SU-DHL-6 (cell line): Measurements from ENCODE around the gene IFNA13.

ENCODE experiments used
- H2AFZ ChIP-seq: fragments of 200-600 bp; sonication (generic); 2 replicates; pipeline ENCODE4 v1.6.1; 2014; ENCODE audit warnings: low read depth, mild to moderate bottlenecking, moderate library complexity, mixed read lengths, antibody characterized with exemption, low read length; ENCODE audit not compliant: severe bottlenecking
- H3F3A ChIP-seq: fragments of 200-600 bp; shearing (Covaris generic); 2 replicates; pipeline ENCODE4 v1.6.0; 2016; ENCODE audit warnings: antibody characterized with exemption, mild to moderate bottlenecking; ENCODE audit not compliant: insufficient read depth
- H3K27ac ChIP-seq: fragments of 200-600 bp; sonication (generic); 2 replicates; pipeline ENCODE4 v1.5.1; 2016; ENCODE audit warnings: low read depth, mild to moderate bottlenecking, low read length, moderate library complexity, mixed read lengths
- H3K27me3 ChIP-seq: fragments of 200-600 bp; sonication (generic), shearing (Covaris generic); 2 replicates; pipeline ENCODE4 v1.6.0; 2014; ENCODE audit warnings: mild to moderate bottlenecking, low read length
- H3K36me3 ChIP-seq: fragments of 200-600 bp; sonication (generic); 2 replicates; pipeline ENCODE4 v1.6.1; 2014; ENCODE audit warnings: mild to moderate bottlenecking, low read length, mixed read lengths
- H3K4me2 ChIP-seq: fragments of 300-600, 200-600 bp; shearing (Covaris generic), sonication (generic); 2 replicates; pipeline ENCODE4 v1.6.0; 2014; ENCODE audit warnings: low read length, low read depth, mild to moderate bottlenecking; ENCODE audit not compliant: poor library complexity, severe bottlenecking
- H3K4me3 ChIP-seq: fragments of 200-600 bp; sonication (generic); 2 replicates; pipeline ENCODE4 v1.5.1; 2014; ENCODE audit warnings: antibody characterized with exemption, low read length, mild to moderate bottlenecking, mixed read lengths; ENCODE audit not compliant: insufficient read depth, poor library complexity, severe bottlenecking
- H3K79me2 ChIP-seq: fragments of 200-600 bp; sonication (generic); 2 replicates; pipeline ENCODE4 v1.6.1; 2014; ENCODE audit warnings: mild to moderate bottlenecking, low read length, moderate library complexity; ENCODE audit not compliant: insufficient read depth
- H3K9ac ChIP-seq: fragments of 200-600 bp; sonication (generic); 2 replicates; pipeline ENCODE4 v1.7.0; 2014; ENCODE audit warnings: mild to moderate bottlenecking, low read length
- H3K9me2 ChIP-seq: fragments of 200-600 bp; sonication (generic); replicated peaks from 2 replicates; pipeline ENCODE4 v1.6.1; 2014; ENCODE audit warnings: low read length; ENCODE audit not compliant: insufficient read depth
- H3K9me3 ChIP-seq: fragments of 200-600 bp; sonication (generic); 2 replicates; pipeline ENCODE4 v1.6.1; 2014; ENCODE audit warnings: low read length, mixed read lengths; ENCODE audit not compliant: insufficient read depth
- H4K20me1 ChIP-seq: fragments of 200-600 bp; sonication (generic); 2 replicates; pipeline ENCODE4 v1.6.1; 2014; ENCODE audit warnings: low read depth, mild to moderate bottlenecking, antibody characterized with exemption, low read length, moderate library complexity, mixed read lengths
- EZH2phosphoT487 ChIP-seq: fragments of 200-600 bp; sonication (generic), shearing (Covaris generic); conservative IDR thresholded peaks from 2 replicates; pipeline ENCODE4 v1.6.1; 2018; ENCODE audit warnings: mild to moderate bottlenecking, antibody characterized with exemption, low read length, moderate library complexity, mixed read lengths
- TF ChIP-seq, protein P1 (sequence below): fragments of 200-600 bp; sonication (generic); IDR thresholded peaks from one replicate; pipeline ENCODE4 v1.5.1; 2017; ENCODE audit warnings: antibody characterized with exemption, mild to moderate bottlenecking, low read length, moderate library complexity; ENCODE audit not compliant: insufficient read depth, poor library complexity, severe bottlenecking

IFNA13 gene

DNA sequence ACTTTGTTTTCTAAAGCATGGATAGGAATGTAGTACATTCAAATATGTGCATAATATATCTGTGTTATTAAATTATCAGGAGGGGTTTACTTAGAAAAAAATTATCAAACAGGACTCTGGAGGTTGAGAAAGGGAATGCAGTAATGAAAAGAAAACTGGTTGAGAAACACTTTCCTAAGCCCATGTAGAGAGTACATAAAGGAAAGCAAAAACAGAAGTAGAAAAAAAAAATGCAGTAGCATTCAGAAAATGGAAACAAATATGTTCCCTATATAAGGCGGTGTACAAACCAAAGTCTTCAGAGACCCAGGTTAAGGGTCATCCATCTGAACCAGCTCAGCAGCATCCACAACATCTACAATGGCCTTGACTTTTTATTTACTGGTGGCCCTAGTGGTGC lies 41.0 kb upstream of the IFNA13 start, which contains the start of gene IFNA8:
IFNA8 (plus strand) TSS at position 301 of the 400 bp plus-strand sequence; CDS start at position 361, 60 bp downstream.
- Histone ChIP-seq H3K9me2 (no peaks in the 10 kb centered on the region), H3K9me3 (no peaks in the 10 kb centered on the region), H3K4me2 (no peak within 1 kb of the TSS), H3K27ac (no peak within 1 kb of the TSS), H3K4me3 (no peak within 1 kb of the TSS), H3K36me3 (no peaks in the 10 kb centered on the region), H3K79me2 (no peaks in the 10 kb centered on the region), H4K20me1 (no peaks in the 10 kb centered on the region), H3F3A (no peaks in the 10 kb centered on the region), H3K9ac (no peak within 1 kb of the TSS), H3K27me3 (no peaks in the 10 kb centered on the region), H2AFZ (no peak within 1 kb of the TSS)
- TF ChIP-seq EZH2phosphoT487: no peak
- TF ChIP-seq, protein P1, sequence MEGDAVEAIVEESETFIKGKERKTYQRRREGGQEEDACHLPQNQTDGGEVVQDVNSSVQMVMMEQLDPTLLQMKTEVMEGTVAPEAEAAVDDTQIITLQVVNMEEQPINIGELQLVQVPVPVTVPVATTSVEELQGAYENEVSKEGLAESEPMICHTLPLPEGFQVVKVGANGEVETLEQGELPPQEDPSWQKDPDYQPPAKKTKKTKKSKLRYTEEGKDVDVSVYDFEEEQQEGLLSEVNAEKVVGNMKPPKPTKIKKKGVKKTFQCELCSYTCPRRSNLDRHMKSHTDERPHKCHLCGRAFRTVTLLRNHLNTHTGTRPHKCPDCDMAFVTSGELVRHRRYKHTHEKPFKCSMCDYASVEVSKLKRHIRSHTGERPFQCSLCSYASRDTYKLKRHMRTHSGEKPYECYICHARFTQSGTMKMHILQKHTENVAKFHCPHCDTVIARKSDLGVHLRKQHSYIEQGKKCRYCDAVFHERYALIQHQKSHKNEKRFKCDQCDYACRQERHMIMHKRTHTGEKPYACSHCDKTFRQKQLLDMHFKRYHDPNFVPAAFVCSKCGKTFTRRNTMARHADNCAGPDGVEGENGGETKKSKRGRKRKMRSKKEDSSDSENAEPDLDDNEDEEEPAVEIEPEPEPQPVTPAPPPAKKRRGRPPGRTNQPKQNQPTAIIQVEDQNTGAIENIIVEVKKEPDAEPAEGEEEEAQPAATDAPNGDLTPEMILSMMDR: no peak

DNA sequence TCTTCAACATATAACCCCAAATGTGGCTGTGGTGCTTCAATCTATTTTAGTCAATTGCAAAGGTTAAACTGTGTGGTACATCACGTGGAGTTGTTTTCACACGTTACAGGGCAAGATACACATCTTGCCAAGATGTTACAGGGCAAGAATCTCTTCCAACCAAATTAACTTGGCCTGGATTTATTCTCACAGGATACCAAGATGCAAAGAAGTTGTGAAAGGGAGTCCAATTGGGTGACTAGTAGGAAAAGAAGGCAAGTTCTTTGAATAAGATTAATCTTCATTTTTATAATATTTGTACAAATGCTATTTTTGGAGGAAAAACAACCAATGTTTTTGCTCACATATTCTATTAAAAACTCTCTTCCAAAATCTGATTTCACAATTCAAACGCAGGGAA lies 36.3 kb upstream of the IFNA13 start:
- H3K9me3 ChIP-seq: no peaks in the 10 kb centered on the region
- no peak overlapping the region for H3K27ac ChIP-seq
- no peak overlapping the region for H3K4me2 ChIP-seq
- no peaks in the 10 kb centered on the region for H3F3A ChIP-seq
- no peak overlapping the region for H2AFZ ChIP-seq
- H3K79me2 ChIP-seq: no peaks in the 10 kb centered on the region
- no peaks in the 10 kb centered on the region for H3K27me3 ChIP-seq
- no peaks in the 10 kb centered on the region for H3K36me3 ChIP-seq
- no peaks in the 10 kb centered on the region for H3K9me2 ChIP-seq
- no peak overlapping the region for H3K4me3 ChIP-seq
- no peak overlapping the region for H3K9ac ChIP-seq
- no peaks in the 10 kb centered on the region for H4K20me1 ChIP-seq
- TF ChIP-seq EZH2phosphoT487: no peak
- TF ChIP-seq, protein P1: no peak

DNA sequence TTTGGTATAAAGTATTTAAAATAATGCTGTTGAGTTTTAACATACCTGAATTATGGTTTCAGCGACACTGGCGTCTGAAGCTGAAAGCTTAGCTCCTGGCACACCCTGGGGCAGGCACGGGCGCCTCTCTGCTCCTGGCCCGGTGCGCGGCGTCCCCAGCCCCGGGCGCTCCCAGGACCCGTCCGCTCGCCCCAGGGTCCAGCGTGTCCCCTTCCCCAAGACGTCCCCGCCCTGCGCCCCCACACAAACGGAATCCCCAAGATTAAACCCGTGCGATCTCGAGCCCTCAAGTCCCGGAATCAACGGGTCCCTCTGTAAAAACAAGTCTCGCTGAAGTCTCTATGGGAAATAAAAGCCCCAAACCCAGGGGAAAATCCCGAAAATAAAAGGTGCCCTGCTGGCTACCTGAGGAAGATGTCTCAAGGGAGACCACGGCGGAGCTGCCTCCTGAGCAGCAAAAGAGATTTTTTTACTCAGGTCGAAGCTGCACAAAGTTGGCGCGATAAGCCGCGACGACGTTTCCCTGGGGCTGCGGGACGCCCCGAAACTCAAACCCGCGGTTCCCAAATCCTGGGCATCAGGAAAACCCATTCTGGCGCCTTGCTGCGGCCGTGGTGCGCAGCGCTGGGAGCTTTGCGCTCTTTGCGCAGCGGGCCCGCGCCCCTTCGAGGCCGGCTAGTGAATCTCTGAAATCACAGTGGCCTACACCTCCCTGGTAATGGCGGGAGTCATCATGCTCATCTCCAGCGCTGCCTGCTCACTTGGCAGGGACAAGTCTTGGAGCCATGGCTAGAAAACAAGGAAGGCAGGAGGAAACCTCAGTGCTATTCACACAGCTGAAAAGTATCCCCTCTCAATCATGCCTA lies 34.8 kb upstream of the IFNA13 start:
- Histone ChIP-seq H3K4me3 (no peak overlapping the region), H3K36me3 (no peaks in the 10 kb centered on the region), H3K79me2 (no peaks in the 10 kb centered on the region), H3K27me3 (no peaks in the 10 kb centered on the region), H3K27ac (no peak overlapping the region), H2AFZ (no peak overlapping the region), H3K9ac (no peak overlapping the region), H4K20me1 (no peaks in the 10 kb centered on the region), H3F3A (no peaks in the 10 kb centered on the region), H3K9me2 (no peaks in the 10 kb centered on the region), H3K9me3 (no peaks in the 10 kb centered on the region), H3K4me2 (no peak overlapping the region)
- TF ChIP-seq EZH2phosphoT487: no peak

DNA sequence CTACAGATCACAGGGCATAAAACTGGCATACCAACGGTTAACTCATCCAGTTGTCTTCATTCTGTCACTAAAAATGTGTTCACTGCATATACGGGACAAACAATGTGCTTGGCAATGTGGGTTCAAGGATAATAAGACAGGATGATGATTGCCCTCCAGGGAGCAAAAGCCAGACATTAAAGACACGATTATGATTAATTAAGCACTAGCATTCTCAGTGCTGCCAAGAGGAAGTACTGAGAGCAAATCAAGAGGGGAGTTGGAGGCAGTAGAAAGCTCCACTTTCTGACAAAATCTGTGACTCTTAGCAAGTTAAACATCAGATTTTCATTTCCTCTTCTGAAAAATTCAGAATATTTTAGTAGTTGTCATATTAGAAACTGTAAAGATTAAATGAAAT lies 32.1 kb upstream of the IFNA13 start:
- H3K79me2 ChIP-seq: no peaks in the 10 kb centered on the region
- no peak overlapping the region for H3K27ac ChIP-seq

More for the DNA sequence above, 32.1 kb upstream of the IFNA13 start:
- Histone ChIP-seq H3K4me2 (no peak overlapping the region), H2AFZ (no peak overlapping the region), H3K4me3 (no peak overlapping the region), H3F3A (no peaks in the 10 kb centered on the region), H4K20me1 (no peaks in the 10 kb centered on the region), H3K9ac (no peak overlapping the region), H3K9me3 (no peaks in the 10 kb centered on the region), H3K27me3 (no peaks in the 10 kb centered on the region), H3K9me2 (no peaks in the 10 kb centered on the region), H3K36me3 (no peaks in the 10 kb centered on the region)
- no peak for TF ChIP-seq EZH2phosphoT487
- TF ChIP-seq, protein P1: no peak
